GM12878 (cell line): Measurements from ENCODE around the gene MFSD6. TPM values are rescaled to one million over a fixed set of nuclear protein-coding genes. Genes with fewer than 3 reads are reported as not detected.

Source experiments
- ATAC-seq: fragments of 200-7000 bp; cut with Tn5 transposase; 3 replicates; pipeline ENCODE4 v1.9.1; 2020; ENCODE audit warnings: mild to moderate bottlenecking, moderate library complexity
- BruUV-seq: library from RNA; stranded (reverse); fragments of 400-500 nt; replicated peaks from 2 replicates; lab custom pipeline; 2021; lab: Mats Ljungman, UMichigan
- CTCF ChIA-PET: fragments of 300-600 bp; sonication (Branson Sonifier 250); formaldehyde crosslinking; extraction: SDS; loops from one replicate; lab custom pipeline; 2021; ENCODE audit warnings: inconsistent platforms; lab: Yijun Ruan, JAX
- POLR2A ChIA-PET: fragments of 350-600 bp; formaldehyde crosslinking; extraction: SDS; loops from one replicate; lab custom pipeline; 2021; ENCODE audit warnings: inconsistent platforms; lab: Charles Lee
- RAD21 ChIA-PET: fragments of 300-600 bp; sonication (Branson Sonifier 250); formaldehyde crosslinking; loops from one replicate; lab custom pipeline; 2023; ENCODE audit warnings: antibody characterized with exemption; ENCODE audit not compliant: unreplicated experiment; lab: Charles Lee
- SMC1A ChIA-PET: fragments of 300-600 bp; sonication (Branson Sonifier 250); formaldehyde crosslinking; loops from one replicate; lab custom pipeline; 2023; ENCODE audit not compliant: unreplicated experiment, uncharacterized antibody; lab: Charles Lee
- DNase-seq: peaks from one replicate; pipeline ENCODE4 v3.0.0-alpha.2; 2011; ENCODE audit warnings: low read depth, low spot score
- FAIRE-seq: peaks from 3 replicates; lab custom pipeline; 2011; peaks lifted over from hg19 to GRCh38; lab: Jason Lieb, UNC
- H2AFZ ChIP-seq: 2 replicates; pipeline ENCODE4 v1.6.0; 2011; ENCODE audit warnings: low read depth, low read length, control low read depth; ENCODE audit not compliant: control insufficient read depth
- H3K27ac ChIP-seq: 2 replicates; pipeline ENCODE4 v1.5.1; 2011; ENCODE audit warnings: control low read depth; ENCODE audit not compliant: control insufficient read depth, insufficient read depth
- H3K27me3 ChIP-seq, 2 experiments: replicated peaks in 1 of 2; 2 replicates each; pipeline versions ENCODE4 v1.6.0 to v1.6.1; 2011; ENCODE audit warnings: low read length in 1 of 2; ENCODE audit not compliant: control insufficient read depth in 2 of 2, insufficient read depth in 2 of 2
- H3K36me3 ChIP-seq, 2 experiments: 2 replicates each; pipeline ENCODE4 v1.5.1; 2011; ENCODE audit warnings: low read length in 1 of 2; ENCODE audit not compliant: control insufficient read depth in 2 of 2, insufficient read depth in 2 of 2
- H3K4me1 ChIP-seq: 2 replicates; pipeline ENCODE4 v1.6.1; 2011; ENCODE audit warnings: mild to moderate bottlenecking, low read length, moderate library complexity, mixed read lengths; ENCODE audit not compliant: control insufficient read depth, insufficient read depth
- H3K4me2 ChIP-seq: 2 replicates; pipeline ENCODE4 v1.6.0; 2011; ENCODE audit warnings: control low read depth; ENCODE audit not compliant: control insufficient read depth, insufficient read depth
- H3K4me3 ChIP-seq: fragments of 200-600 bp; sonication (generic); 2 replicates; pipeline ENCODE4 v1.5.1; 2016
- H3K79me2 ChIP-seq: 2 replicates; pipeline ENCODE4 v1.6.0; 2011; ENCODE audit warnings: low read length; ENCODE audit not compliant: control insufficient read depth, insufficient read depth
- H3K9ac ChIP-seq: 2 replicates; pipeline ENCODE4 v1.8.0; 2011; ENCODE audit warnings: low read length, control low read depth, mixed read lengths; ENCODE audit not compliant: control insufficient read depth, insufficient read depth
- H3K9me3 ChIP-seq: replicated peaks from 3 replicates; pipeline ENCODE4 v1.5.1; 2011; ENCODE audit warnings: mild to moderate bottlenecking, low read length; ENCODE audit not compliant: control insufficient read depth, insufficient read depth
- H4K20me1 ChIP-seq: 2 replicates; pipeline ENCODE4 v1.6.0; 2011; ENCODE audit not compliant: control insufficient read depth, insufficient read depth
- BCL11A ChIP-seq: IDR thresholded peaks from 2 replicates; pipeline ENCODE4 v1.6.1; 2011; ENCODE audit warnings: low read depth, low read length
- E2F8 ChIP-seq: fragments of 450-650 bp; IDR thresholded peaks from 2 replicates; pipeline ENCODE4 v1.6.1; 2018; ENCODE audit warnings: mild to moderate bottlenecking, low read depth, moderate library complexity; ENCODE audit not compliant: partially characterized antibody
- MAX ChIP-seq: IDR thresholded peaks from 2 replicates; pipeline ENCODE4 v1.6.1; 2012; ENCODE audit warnings: low read depth, low read length, improper control_type of control experiment
- NKRF ChIP-seq: fragments of 450-650 bp; conservative IDR thresholded peaks from 2 replicates; pipeline ENCODE4 v1.6.1; 2017; ENCODE audit warnings: mild to moderate bottlenecking, moderate library complexity
- RELA ChIP-seq: fragments of 450-650 bp; IDR thresholded peaks from 2 replicates; pipeline ENCODE4 v1.8.0; 2014; ENCODE audit warnings: borderline replicate concordance; ENCODE audit not compliant: partially characterized antibody
- STAT1 ChIP-seq: fragments of 450-650 bp; conservative IDR thresholded peaks from 2 replicates; pipeline ENCODE4 v1.6.1; 2014; ENCODE audit warnings: antibody characterized with exemption, mild to moderate bottlenecking
- WRNIP1 ChIP-seq: IDR thresholded peaks from 2 replicates; pipeline ENCODE4 v1.6.1; 2011; ENCODE audit warnings: low read depth, low read length, improper control_type of control experiment, borderline replicate concordance
- ZBED1 ChIP-seq: IDR thresholded peaks from 2 replicates; pipeline ENCODE4 v1.6.1; 2016; ENCODE audit warnings: borderline replicate concordance
- WGBS: methylation state at CpG from one replicate; pipeline ENCODE4 v1.1.6; 2016; ENCODE audit warnings: low lambda C conversion rate; ENCODE audit not compliant: insufficient replicate concordance, insufficient coverage; ENCODE audit errors: missing lambda C conversion rate; 5-methylcytosine and 5-hydroxymethylcytosine counted together
- in situ Hi-C: fragments of 300-500 bp; cut with MboI; formaldehyde crosslinking; loops from 9 replicates; pipeline ENCODE4 v1.14.3; 2018; ENCODE audit warnings: mixed read lengths
- intact Hi-C: fragments of 100-400 bp; cut with micrococcal nuclease; formaldehyde crosslinking; loops from one replicate; pipeline ENCODE4 v1.14.2; 2022; ENCODE audit not compliant: unreplicated experiment
- polyA plus RNA-seq, 11 experiments: library from polyadenylated mRNA; depleted of rRNA in 4 of 11; unstranded in 6 of 11; stranded (reverse) in 5 of 11; fragments of >200 nt; fragmentation: Nextera tagmentation in 4 of 11; fragmentation: Illumina TruSeq in 1 of 11; extraction: Ambion mirVana in 4 of 11; extraction: Trizol in 1 of 11; gene quantifications; 1 replicate in 1 of 11; 2 replicates in 10 of 11; pipeline versions ENCODE4 v1.2.1 to v1.2.3, GENCODE V29; 2011 to 2016; ENCODE audit warnings: inconsistent platforms in 2 of 11, missing spikeins in 2 of 11, low read depth in 1 of 11
- total RNA-seq, 4 experiments: library from RNA; depleted of rRNA in 3 of 4; stranded (reverse); fragments of >200 nt in 3 of 4; fragmentation: Illumina TruSeq in 1 of 4; extraction: Trizol in 1 of 4; gene quantifications; 2 replicates each; pipeline versions ENCODE4 v1.2.1 to v1.2.3, GENCODE V29; 2013 to 2021
- TF ChIP-seq, protein P1 (sequence below): fragments of 450-650 bp; IDR thresholded peaks from 2 replicates; pipeline ENCODE4 v1.6.1; 2016; ENCODE audit warnings: mild to moderate bottlenecking, moderate library complexity, borderline replicate concordance
- TF ChIP-seq, protein P2 (sequence below): fragments of 150-350 bp; IDR thresholded peaks from 2 replicates; pipeline ENCODE4 v1.6.1; 2016; ENCODE audit warnings: low read depth, low read length

Gene MFSD6
- total and polyA plus RNA-seq, 10 of the 15 experiments (the other 5 are each of a cell fraction or from before 2014, with no cell fraction given): 6.7 to 42.6 (median 24.2) TPM

DNA sequence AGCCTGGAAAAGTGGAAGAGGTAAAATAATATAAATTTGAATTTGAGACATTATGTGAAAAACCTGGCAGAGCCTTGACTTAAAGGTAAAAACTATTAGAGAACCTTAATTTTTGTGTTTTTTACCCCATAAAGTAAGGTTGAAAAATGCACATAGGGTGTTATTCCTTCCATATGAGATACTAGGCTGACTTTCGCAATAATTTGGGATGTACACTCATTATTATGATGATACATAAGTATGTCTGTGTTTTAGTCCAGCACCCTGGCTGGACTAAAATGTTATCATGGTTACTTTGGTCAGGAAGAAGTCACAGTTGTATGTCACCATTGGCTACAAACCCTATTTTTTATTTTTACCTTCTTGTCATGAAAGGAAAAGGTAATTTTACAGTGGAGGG lies 106.5 kb downstream of the MFSD6 start:
- no peaks in the 10 kb centered on the region for H3K27me3 ChIP-seq
- intact Hi-C loops: loop anchor here (5.0 kb wide), 1 partner anchor 427 kb away; no protein-coding TSS in a partner anchor
- TF ChIP-seq E2F8 (no peak), NKRF (no peak), WRNIP1 (no peak), RELA (no peak), ZBED1 (no peak), MAX (no peak), STAT1 (no peak), BCL11A (no peak)
- TF ChIP-seq, protein P1, sequence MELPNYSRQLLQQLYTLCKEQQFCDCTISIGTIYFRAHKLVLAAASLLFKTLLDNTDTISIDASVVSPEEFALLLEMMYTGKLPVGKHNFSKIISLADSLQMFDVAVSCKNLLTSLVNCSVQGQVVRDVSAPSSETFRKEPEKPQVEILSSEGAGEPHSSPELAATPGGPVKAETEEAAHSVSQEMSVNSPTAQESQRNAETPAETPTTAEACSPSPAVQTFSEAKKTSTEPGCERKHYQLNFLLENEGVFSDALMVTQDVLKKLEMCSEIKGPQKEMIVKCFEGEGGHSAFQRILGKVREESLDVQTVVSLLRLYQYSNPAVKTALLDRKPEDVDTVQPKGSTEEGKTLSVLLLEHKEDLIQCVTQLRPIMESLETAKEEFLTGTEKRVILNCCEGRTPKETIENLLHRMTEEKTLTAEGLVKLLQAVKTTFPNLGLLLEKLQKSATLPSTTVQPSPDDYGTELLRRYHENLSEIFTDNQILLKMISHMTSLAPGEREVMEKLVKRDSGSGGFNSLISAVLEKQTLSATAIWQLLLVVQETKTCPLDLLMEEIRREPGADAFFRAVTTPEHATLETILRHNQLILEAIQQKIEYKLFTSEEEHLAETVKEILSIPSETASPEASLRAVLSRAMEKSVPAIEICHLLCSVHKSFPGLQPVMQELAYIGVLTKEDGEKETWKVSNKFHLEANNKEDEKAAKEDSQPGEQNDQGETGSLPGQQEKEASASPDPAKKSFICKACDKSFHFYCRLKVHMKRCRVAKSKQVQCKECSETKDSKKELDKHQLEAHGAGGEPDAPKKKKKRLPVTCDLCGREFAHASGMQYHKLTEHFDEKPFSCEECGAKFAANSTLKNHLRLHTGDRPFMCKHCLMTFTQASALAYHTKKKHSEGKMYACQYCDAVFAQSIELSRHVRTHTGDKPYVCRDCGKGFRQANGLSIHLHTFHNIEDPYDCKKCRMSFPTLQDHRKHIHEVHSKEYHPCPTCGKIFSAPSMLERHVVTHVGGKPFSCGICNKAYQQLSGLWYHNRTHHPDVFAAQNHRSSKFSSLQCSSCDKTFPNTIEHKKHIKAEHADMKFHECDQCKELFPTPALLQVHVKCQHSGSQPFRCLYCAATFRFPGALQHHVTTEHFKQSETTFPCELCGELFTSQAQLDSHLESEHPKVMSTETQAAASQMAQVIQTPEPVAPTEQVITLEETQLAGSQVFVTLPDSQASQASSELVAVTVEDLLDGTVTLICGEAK: no peak
- TF ChIP-seq, protein P2, sequence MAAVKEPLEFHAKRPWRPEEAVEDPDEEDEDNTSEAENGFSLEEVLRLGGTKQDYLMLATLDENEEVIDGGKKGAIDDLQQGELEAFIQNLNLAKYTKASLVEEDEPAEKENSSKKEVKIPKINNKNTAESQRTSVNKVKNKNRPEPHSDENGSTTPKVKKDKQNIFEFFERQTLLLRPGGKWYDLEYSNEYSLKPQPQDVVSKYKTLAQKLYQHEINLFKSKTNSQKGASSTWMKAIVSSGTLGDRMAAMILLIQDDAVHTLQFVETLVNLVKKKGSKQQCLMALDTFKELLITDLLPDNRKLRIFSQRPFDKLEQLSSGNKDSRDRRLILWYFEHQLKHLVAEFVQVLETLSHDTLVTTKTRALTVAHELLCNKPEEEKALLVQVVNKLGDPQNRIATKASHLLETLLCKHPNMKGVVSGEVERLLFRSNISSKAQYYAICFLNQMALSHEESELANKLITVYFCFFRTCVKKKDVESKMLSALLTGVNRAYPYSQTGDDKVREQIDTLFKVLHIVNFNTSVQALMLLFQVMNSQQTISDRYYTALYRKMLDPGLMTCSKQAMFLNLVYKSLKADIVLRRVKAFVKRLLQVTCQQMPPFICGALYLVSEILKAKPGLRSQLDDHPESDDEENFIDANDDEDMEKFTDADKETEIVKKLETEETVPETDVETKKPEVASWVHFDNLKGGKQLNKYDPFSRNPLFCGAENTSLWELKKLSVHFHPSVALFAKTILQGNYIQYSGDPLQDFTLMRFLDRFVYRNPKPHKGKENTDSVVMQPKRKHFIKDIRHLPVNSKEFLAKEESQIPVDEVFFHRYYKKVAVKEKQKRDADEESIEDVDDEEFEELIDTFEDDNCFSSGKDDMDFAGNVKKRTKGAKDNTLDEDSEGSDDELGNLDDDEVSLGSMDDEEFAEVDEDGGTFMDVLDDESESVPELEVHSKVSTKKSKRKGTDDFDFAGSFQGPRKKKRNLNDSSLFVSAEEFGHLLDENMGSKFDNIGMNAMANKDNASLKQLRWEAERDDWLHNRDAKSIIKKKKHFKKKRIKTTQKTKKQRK: no peak

More for the DNA sequence above, 106.5 kb downstream of the MFSD6 start:
- ChIA-PET SMC1A (interaction anchor here (1.0 to 8.4 kb wide), 10 partner anchors 15 to 166 kb away, joined by 3 to 65 read pairs (median 4); no protein-coding TSS in a partner anchor), RAD21 (interaction anchor here (0.8 to 4.2 kb wide), 8 partner anchors 12 to 164 kb away, joined by 3 to 36 read pairs (median 4); partner anchors contain the start of gene NEMP2), POLR2A (interaction anchor here (0.7 kb wide), 1 partner anchor 101 kb away, joined by 3 read pairs; no protein-coding TSS in a partner anchor), CTCF (interaction anchor here (1.0 to 4.8 kb wide), 6 partner anchors 12 to 286 kb away, joined by 3 to 33 read pairs (median 6); no protein-coding TSS in a partner anchor)
- BruUV-seq: no TSS peak
- no peaks in the 10 kb centered on the region for H3K79me2 ChIP-seq
- FAIRE-seq: no peak
- no peaks in the 10 kb centered on the region for H3K9me3 ChIP-seq
- no peak overlapping the region for H3K9ac ChIP-seq
- no peak overlapping the region for H3K27ac ChIP-seq
- in situ Hi-C loops: no loop called here
- 100% methylated on average over 1 of the region's 1 CpG for WGBS
- H2AFZ ChIP-seq: no peak overlapping the region
- no peak overlapping the region for H3K4me3 ChIP-seq
- no peak for DNase-seq
- H3K36me3 ChIP-seq: peaks cover 2 to 11% of the 10 kb centered on the region in 2 experiments
- ATAC-seq: no peak
- H3K4me1 ChIP-seq: peaks cover 7% of the 10 kb centered on the region
- no peak overlapping the region for H3K4me2 ChIP-seq
- H4K20me1 ChIP-seq: no peaks in the 10 kb centered on the region
